H1 (cell line): ENCODE results near the gene CDC42BPB. TPM values are rescaled to one million over a fixed set of nuclear protein-coding genes. Genes with fewer than 3 reads are reported as not detected.

ENCODE experiments used
- CTCF ChIA-PET: fragments of 300-600 bp; sonication (Branson Sonifier 250); formaldehyde crosslinking; loops from one replicate; lab custom pipeline; 2021; ENCODE audit not compliant: partially characterized antibody; lab: Charles Lee
- POLR2A ChIA-PET: fragments of 300-600 bp; sonication (Branson Sonifier 250); formaldehyde crosslinking; loops from one replicate; lab custom pipeline; 2021; ENCODE audit warnings: inconsistent platforms; ENCODE audit not compliant: partially characterized antibody; lab: Charles Lee
- DNase-seq, 2 experiments: peaks; one replicate each; pipeline versions ENCODE4 v3.0.0 to v3.0.0-alpha.2; 2010 to 2022; ENCODE audit warnings: low spot score in 2 of 2, low read depth in 1 of 2, mixed read lengths in 1 of 2
- FAIRE-seq: peaks from 2 replicates; lab custom pipeline; 2011; peaks lifted over from hg19 to GRCh38; lab: Jason Lieb, UNC
- H2AFZ ChIP-seq: 2 replicates; pipeline ENCODE4 v1.8.1; 2012; ENCODE audit warnings: low read length, inconsistent platforms
- H2AK5ac ChIP-seq: 2 replicates; pipeline ENCODE4 v1.6.1; 2013; ENCODE audit warnings: low read depth, low read length
- H2BK120ac ChIP-seq: replicated peaks from 2 replicates; pipeline ENCODE3; 2013; ENCODE audit warnings: low read depth, low read length, inconsistent platforms
- H2BK12ac ChIP-seq: 2 replicates; pipeline ENCODE4 v1.6.1; 2013; ENCODE audit warnings: low read depth, low read length
- H2BK15ac ChIP-seq: 2 replicates; pipeline ENCODE4 v1.6.1; 2013; ENCODE audit warnings: low read length
- H2BK20ac ChIP-seq: 2 replicates; pipeline ENCODE4 v1.6.1; 2013; ENCODE audit warnings: low read length
- H2BK5ac ChIP-seq: 2 replicates; pipeline ENCODE4 v1.6.1; 2013; ENCODE audit warnings: low read depth, low read length
- H3K14ac ChIP-seq: 2 replicates; pipeline ENCODE4 v1.6.1; 2013; ENCODE audit warnings: inconsistent platforms; ENCODE audit not compliant: insufficient read length
- H3K18ac ChIP-seq: 2 replicates; pipeline ENCODE4 v1.6.1; 2013; ENCODE audit warnings: low read length; ENCODE audit errors: extremely low read depth
- H3K23ac ChIP-seq: 2 replicates; pipeline ENCODE4 v1.6.1; 2013; ENCODE audit warnings: inconsistent platforms; ENCODE audit not compliant: insufficient read length
- H3K23me2 ChIP-seq: 2 replicates; pipeline ENCODE4 v1.6.1; 2013; ENCODE audit warnings: low read depth, low read length
- H3K27ac ChIP-seq: 2 replicates; pipeline ENCODE4 v1.6.1; 2011; ENCODE audit warnings: low read depth, low read length, inconsistent platforms
- H3K27me3 ChIP-seq, 4 experiments: replicated peaks in 1 of 4; 1 replicate in 1 of 4; 2 replicates in 3 of 4; pipeline versions ENCODE4 v1.6.1 to v1.8.1; 2011 to 2013; ENCODE audit warnings: low read length in 3 of 4, mild to moderate bottlenecking in 3 of 4, inconsistent platforms in 2 of 4, mixed read lengths in 2 of 4, moderate library complexity in 1 of 4; ENCODE audit not compliant: control insufficient read depth in 3 of 4, insufficient read depth in 3 of 4; ENCODE audit errors: extremely low read depth in 1 of 4
- H3K36me3 ChIP-seq, 4 experiments: 2 replicates each; pipeline versions ENCODE4 v1.6.1 to v1.8.1; 2011 to 2013; ENCODE audit warnings: mild to moderate bottlenecking in 4 of 4, low read length in 3 of 4, moderate library complexity in 2 of 4, control low read depth in 1 of 4, inconsistent platforms in 1 of 4; ENCODE audit not compliant: insufficient read depth in 4 of 4, control insufficient read depth in 2 of 4
- H3K4ac ChIP-seq: replicated peaks from 2 replicates; pipeline ENCODE3; 2013; ENCODE audit warnings: low read length, low read depth, mixed read lengths, inconsistent platforms; ENCODE audit not compliant: insufficient read length
- H3K4me1 ChIP-seq, 4 experiments: replicated peaks in 1 of 4; 1 replicate in 1 of 4; 2 replicates in 3 of 4; pipeline versions ENCODE4 v1.6.1 to v1.8.1; 2011 to 2013; ENCODE audit warnings: low read length in 3 of 4, inconsistent platforms in 2 of 4, mixed read lengths in 1 of 4; ENCODE audit not compliant: insufficient read depth in 4 of 4, control insufficient read depth in 3 of 4
- H3K4me2 ChIP-seq, 2 experiments: 2 replicates each; pipeline versions ENCODE4 v1.6.1 to v1.8.1; 2011 to 2013; ENCODE audit warnings: low read depth in 2 of 2, low read length in 2 of 2, control low read depth in 1 of 2, inconsistent platforms in 1 of 2, mild to moderate bottlenecking in 1 of 2; ENCODE audit not compliant: insufficient read depth in 1 of 2
- H3K4me3 ChIP-seq, 4 experiments: fragments of 200-600, 300-600 bp in 1 of 4; sonication (generic), shearing (Covaris generic), sonication (Bioruptor Twin) in 1 of 4; 2 replicates each; pipeline versions ENCODE4 v1.5.1 to v1.8.1; 2011 to 2016; ENCODE audit warnings: low read length in 4 of 4, low read depth in 3 of 4, control low read depth in 2 of 4, inconsistent platforms in 2 of 4, mild to moderate bottlenecking in 2 of 4, mixed read lengths in 1 of 4, moderate library complexity in 1 of 4; ENCODE audit not compliant: insufficient read depth in 2 of 4; ENCODE audit errors: extremely low read depth in 1 of 4
- H3K56ac ChIP-seq: replicated peaks from 2 replicates; pipeline ENCODE3; 2013; ENCODE audit warnings: low read depth, mild to moderate bottlenecking, mixed read lengths, low read length, inconsistent platforms; ENCODE audit not compliant: insufficient read length
- H3K79me1 ChIP-seq: 2 replicates; pipeline ENCODE4 v1.6.1; 2013; ENCODE audit warnings: low read depth, low read length, control low read depth
- H3K79me2 ChIP-seq, 2 experiments: 2 replicates each; pipeline versions ENCODE4 v1.6.1 to v1.8.1; 2012 to 2013; ENCODE audit warnings: low read length in 2 of 2, mild to moderate bottlenecking in 2 of 2, inconsistent platforms in 1 of 2; ENCODE audit not compliant: insufficient read depth in 2 of 2, control insufficient read depth in 1 of 2
- H3K9ac ChIP-seq, 4 experiments: replicated peaks in 1 of 4; 1 replicate in 1 of 4; 2 replicates in 3 of 4; pipeline versions ENCODE4 v1.6.1 to v1.8.1; 2011 to 2013; ENCODE audit warnings: low read depth in 3 of 4, low read length in 3 of 4, control low read depth in 2 of 4, mild to moderate bottlenecking in 2 of 4, moderate library complexity in 2 of 4, inconsistent platforms in 1 of 4; ENCODE audit errors: extremely low read depth in 1 of 4
- H3K9me3 ChIP-seq, 2 experiments: 2 replicates each; pipeline versions ENCODE4 v1.6.1 to v1.8.1; 2012 to 2013; ENCODE audit warnings: mild to moderate bottlenecking in 2 of 2, moderate library complexity in 2 of 2, control low read depth in 1 of 2, inconsistent platforms in 1 of 2, low read depth in 1 of 2, low read length in 1 of 2, mixed read lengths in 1 of 2; ENCODE audit not compliant: insufficient read depth in 2 of 2
- H4K20me1 ChIP-seq, 2 experiments: replicated peaks in 1 of 2; 2 replicates each; pipeline versions ENCODE3 to v1.8.1; 2011 to 2013; ENCODE audit warnings: inconsistent platforms in 2 of 2, low read length in 2 of 2, mild to moderate bottlenecking in 1 of 2; ENCODE audit not compliant: insufficient read depth in 2 of 2, control insufficient read depth in 1 of 2
- H4K5ac ChIP-seq: 2 replicates; pipeline ENCODE4 v1.6.1; 2013; ENCODE audit warnings: low read length, low read depth, mixed read lengths, inconsistent platforms; ENCODE audit not compliant: insufficient read length
- H4K8ac ChIP-seq: 2 replicates; pipeline ENCODE4 v1.8.0; 2013; ENCODE audit warnings: mild to moderate bottlenecking, moderate library complexity, low read length, inconsistent platforms; ENCODE audit not compliant: insufficient read depth; ENCODE audit errors: extremely low read depth
- H4K91ac ChIP-seq: replicated peaks from 2 replicates; pipeline ENCODE3; 2013; ENCODE audit warnings: low read length, mixed read lengths, inconsistent platforms; ENCODE audit not compliant: insufficient read length
- MAFK ChIP-seq: IDR thresholded peaks from 2 replicates; pipeline ENCODE4 v1.6.1; 2012; ENCODE audit warnings: low read depth, mild to moderate bottlenecking, improper control_type of control experiment, low read length
- SIRT6 ChIP-seq: IDR thresholded peaks from one replicate; pipeline ENCODE4 v1.7.1; 2012; ENCODE audit warnings: low read length, inconsistent platforms
- TEAD4 ChIP-seq: IDR thresholded peaks from 2 replicates; pipeline ENCODE4 v1.6.1; 2012; ENCODE audit warnings: low read depth, low read length, inconsistent platforms, mixed read lengths
- WGBS, 2 experiments: shearing (Covaris generic) in 1 of 2; methylation state at CpG; one replicate each; pipeline versions ENCODE4 v1.1.6 to v1.1.7; 2013 to 2015; ENCODE audit warnings: low lambda C conversion rate in 2 of 2, mixed read lengths in 2 of 2, inconsistent platforms in 1 of 2, low coverage in 1 of 2, missing lambda C conversion rate in 1 of 2; ENCODE audit not compliant: insufficient replicate concordance in 2 of 2, insufficient coverage in 1 of 2, insufficient read length in 1 of 2; ENCODE audit errors: extremely low coverage in 1 of 2, missing lambda C conversion rate in 1 of 2; 5-methylcytosine and 5-hydroxymethylcytosine counted together
- polyA plus RNA-seq, 7 experiments: library from polyadenylated mRNA; depleted of rRNA in 3 of 7; stranded (reverse) in 5 of 7; unstranded in 2 of 7; fragments of >200 nt in 5 of 7; fragments of 200-250 nt in 2 of 7; gene quantifications; 1 replicate in 5 of 7; 2 replicates in 1 of 7; 4 replicates in 1 of 7; pipeline versions ENCODE4 v1.2.1 to v1.2.3, GENCODE V29; 2011 to 2013; ENCODE audit warnings: missing spikeins in 2 of 7, mixed read lengths in 2 of 7
- total RNA-seq: library from RNA; stranded (reverse); fragmentation: NEBNext Ultra II Directional; extraction: Animal tissue kit (Norgen Biotek cat#: 25700); gene quantifications from 2 replicates; pipeline ENCODE4 v1.2.1, GENCODE V29; 2021
- TF ChIP-seq, protein P1 (sequence below): IDR thresholded peaks from 2 replicates; pipeline ENCODE4 v1.6.1; 2012; ENCODE audit warnings: low read length, inconsistent platforms

Gene CDC42BPB
- total and polyA plus RNA-seq, 2 of the 8 experiments (the other 6 are each of a cell fraction or from before 2014, with no cell fraction given): 51.2 to 88.2 TPM

DNA sequence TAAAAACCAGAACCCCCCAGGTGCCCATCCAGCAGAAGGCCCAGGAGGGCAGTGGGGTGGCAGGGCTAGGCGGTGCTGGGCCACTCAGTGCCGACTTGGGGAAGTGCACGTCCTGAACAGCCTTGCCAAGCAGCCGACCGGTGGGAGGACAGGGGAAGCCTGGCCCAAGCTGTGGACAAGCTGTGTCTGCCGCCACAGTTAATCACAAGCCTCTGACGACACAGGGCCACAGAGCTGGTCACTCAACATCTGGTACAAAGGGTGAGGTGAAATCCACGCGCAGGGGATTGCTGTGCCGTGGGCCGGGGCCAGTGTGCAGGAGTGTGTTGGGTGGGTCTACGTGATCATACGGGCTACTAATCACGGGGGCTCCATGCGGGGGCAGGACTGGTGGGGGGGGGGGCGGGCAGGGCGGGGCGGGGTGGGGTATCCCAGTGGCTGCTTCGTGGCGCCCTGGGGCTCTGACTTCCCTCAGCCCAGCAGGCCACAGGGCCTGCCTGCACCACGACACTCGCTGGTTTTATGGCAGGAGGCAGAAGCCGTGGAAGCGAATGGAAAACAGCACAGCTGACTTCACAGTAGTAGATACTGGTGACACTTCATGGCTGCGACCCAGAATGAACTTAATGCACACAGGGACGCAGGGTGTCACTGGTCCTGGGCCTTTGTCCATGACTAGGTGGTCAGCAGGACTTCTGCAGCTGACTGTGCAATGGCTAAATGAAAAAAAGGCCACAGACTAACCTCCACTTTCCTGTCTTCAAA is 124.7 kb downstream of the CDC42BPB start:
- no peak overlapping the region for H2BK15ac ChIP-seq
- H3K9ac ChIP-seq: no peak overlapping the region
- no peak overlapping the region for H3K4me3 ChIP-seq
- no peak overlapping the region for H2BK20ac ChIP-seq
- H3K4ac ChIP-seq: no peak overlapping the region
- H3K56ac ChIP-seq: no peak overlapping the region
- H3K4me2 ChIP-seq: no peak overlapping the region
- no peak overlapping the region for H3K18ac ChIP-seq
- no peaks in the 10 kb centered on the region for H3K9me3 ChIP-seq
- no peaks in the 10 kb centered on the region for H3K79me2 ChIP-seq
- H3K27ac ChIP-seq: no peak overlapping the region
- peaks cover 20% of the 10 kb centered on the region; the same call in 1 of the 2 replicates for H3K23me2 ChIP-seq
- H4K8ac ChIP-seq: no peak overlapping the region
- DNase-seq: no peak
- H3K14ac ChIP-seq: no peak overlapping the region
- TF ChIP-seq MAFK: no peak
- TF ChIP-seq SIRT6: no peak
- no peak for TF ChIP-seq TEAD4
- TF ChIP-seq, protein P1, sequence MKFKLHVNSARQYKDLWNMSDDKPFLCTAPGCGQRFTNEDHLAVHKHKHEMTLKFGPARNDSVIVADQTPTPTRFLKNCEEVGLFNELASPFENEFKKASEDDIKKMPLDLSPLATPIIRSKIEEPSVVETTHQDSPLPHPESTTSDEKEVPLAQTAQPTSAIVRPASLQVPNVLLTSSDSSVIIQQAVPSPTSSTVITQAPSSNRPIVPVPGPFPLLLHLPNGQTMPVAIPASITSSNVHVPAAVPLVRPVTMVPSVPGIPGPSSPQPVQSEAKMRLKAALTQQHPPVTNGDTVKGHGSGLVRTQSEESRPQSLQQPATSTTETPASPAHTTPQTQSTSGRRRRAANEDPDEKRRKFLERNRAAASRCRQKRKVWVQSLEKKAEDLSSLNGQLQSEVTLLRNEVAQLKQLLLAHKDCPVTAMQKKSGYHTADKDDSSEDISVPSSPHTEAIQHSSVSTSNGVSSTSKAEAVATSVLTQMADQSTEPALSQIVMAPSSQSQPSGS: no peak
- H4K91ac ChIP-seq: no peak overlapping the region
- no peak overlapping the region for H3K23ac ChIP-seq
- H2BK120ac ChIP-seq: no peak overlapping the region
- H3K27me3 ChIP-seq: peaks cover 20 to 40% (median 38%) of the 10 kb centered on the region in 4 experiments
- H4K5ac ChIP-seq: no peak overlapping the region
- H2AK5ac ChIP-seq: no peak overlapping the region
- ChIA-PET POLR2A (no interaction called here), CTCF (interaction anchor here (0.6 to 1.4 kb wide), 3 partner anchors 12 to 338 kb away, joined by 3 read pairs; no protein-coding TSS in a partner anchor)
- H2AFZ ChIP-seq: no peak overlapping the region
- no peak overlapping the region for H2BK5ac ChIP-seq
- peaks cover 0 to 9% of the 10 kb centered on the region in 2 experiments for H4K20me1 ChIP-seq
- peaks cover 0 to 18% (median 13%) of the 10 kb centered on the region in 4 experiments; a peak in 6 of 7 replicates for H3K4me1 ChIP-seq
- H3K36me3 ChIP-seq: peaks cover 0 to 17% (median 6%) of the 10 kb centered on the region in 4 experiments; a peak in 5 of 8 replicates
- 84% methylated on average over 19 of the region's 26 CpGs; no CpG with 5 or more reads in 1 of the 2 experiments for WGBS, 2 experiments
- H3K79me1 ChIP-seq: no peaks in the 10 kb centered on the region
- no peak overlapping the region for H2BK12ac ChIP-seq
- FAIRE-seq: no peak
